Right renal pelvis (tissue), 4 donors: ENCODE data around the gene SLC6A6. TPM values are rescaled to one million over a fixed set of nuclear protein-coding genes. Genes with fewer than 3 reads are reported as not detected.
"Not testable (repeated sequence)": the region's sequence is repeated elsewhere in the genome, so short reads cannot be mapped to it uniquely, and the experiment has no call there.

Experiments
- DNase-seq, 4 donors: peaks; one replicate each; pipeline ENCODE4 v3.0.0-alpha.2; 2013; ENCODE audit warnings: low read depth in 4 of 4, low spot score in 3 of 4, missing footprints in 1 of 4
- polyA plus RNA-seq, 4 donors: library from polyadenylated mRNA; unstranded; fragments of 120-200 nt; gene quantifications; one replicate each; pipeline ENCODE4 v1.2.1, GENCODE V29; 2013; ENCODE audit not compliant: insufficient read length in 4 of 4

SLC6A6 gene
- polyA plus RNA-seq, 4 donors = 18.8 to 23.2 (median 20.2) TPM

GRCh38 chr3:14397531-14397930 is 4.9 kb upstream of the SLC6A6 start:
- DNase-seq = no peak

DNA sequence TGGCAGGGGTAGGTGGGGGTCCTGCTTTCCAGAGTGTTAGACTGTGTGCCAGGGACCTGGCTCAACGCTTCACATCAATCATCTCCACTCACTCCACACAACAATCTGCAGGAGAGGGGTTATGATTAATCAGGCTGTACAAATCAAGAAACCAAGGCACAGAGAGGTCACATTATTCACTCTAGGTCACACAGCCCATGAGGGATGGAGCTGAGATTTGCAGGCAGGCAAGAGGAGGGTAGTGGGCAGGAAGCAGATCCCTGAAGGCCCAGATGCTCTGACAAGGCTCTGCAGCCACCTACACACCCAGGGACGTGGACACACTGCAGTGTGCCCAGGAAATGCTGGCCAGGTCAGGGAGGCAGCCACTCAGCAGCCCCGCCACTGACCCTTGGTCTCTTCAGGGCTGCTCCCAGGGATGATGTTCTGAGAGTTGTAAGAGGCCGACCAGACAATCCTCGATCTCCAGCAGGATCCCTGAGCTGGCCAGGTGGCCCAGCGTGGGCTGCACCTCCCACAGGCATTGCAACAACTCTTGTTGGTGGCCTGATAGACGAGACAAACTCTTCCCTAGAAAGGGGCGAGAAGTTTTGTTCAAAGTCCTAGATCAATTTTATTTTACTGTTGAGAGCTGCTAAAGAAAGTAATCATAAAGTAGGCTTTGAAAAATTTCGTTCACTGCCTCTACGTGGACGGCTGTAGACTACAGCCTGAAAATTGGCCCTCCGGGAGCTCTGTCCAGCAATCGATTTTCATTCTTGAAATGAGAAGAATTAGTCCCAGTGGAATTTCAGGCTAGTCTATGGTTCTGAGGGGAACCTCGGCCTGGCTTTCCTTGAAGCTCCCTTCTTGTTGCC is 4.2 kb upstream of the SLC6A6 start:
- no peak for DNase-seq

DNA sequence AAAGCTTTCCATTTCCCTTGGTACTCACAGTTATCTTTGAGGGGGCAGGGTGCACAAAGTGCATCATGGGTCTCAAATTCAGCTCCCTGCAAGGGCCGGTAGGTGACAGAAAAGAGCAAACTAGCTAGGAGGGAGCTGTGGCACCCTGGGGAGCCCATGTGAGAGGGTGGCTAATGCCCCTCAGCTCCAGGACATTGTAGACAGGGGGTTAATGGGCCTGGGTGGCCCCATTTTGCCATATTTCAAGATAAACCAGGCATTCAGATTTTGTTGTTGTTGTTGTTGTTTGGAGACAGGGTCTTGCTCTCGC is 3.7 kb upstream of the SLC6A6 start:
- no peak for DNase-seq

DNA sequence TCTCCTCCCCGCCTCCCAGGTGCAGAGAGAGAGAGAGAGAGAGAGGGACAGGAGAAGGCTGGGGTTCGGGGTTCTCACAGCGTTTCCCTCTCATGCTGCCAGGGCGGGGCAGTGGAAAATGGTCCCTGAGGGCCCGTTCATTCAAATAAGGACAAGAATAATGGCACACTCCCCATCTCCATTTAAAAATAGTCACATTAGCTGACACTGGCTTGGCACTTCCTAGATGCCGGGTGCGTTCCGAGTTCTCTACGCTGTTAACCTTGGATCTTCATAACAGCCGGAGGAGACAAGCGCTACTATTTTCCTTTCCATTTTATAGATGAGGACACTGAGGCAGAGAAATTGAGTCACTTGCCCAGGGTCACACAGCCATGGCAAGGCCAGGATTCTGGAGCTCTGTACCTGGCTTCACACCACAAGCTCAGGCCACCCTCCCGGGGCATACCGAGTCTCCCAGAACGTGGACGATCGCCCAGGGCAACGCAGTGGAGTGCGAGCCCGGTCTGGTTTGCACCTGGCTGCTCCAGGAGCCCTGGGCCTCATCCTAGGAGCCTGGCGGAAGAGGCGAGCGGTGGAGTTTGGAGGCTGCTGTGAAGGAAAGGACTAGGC is 608 bp upstream of the SLC6A6 start:
- no peak for DNase-seq

GRCh38 chr3:14403619-14404155 is 1.3 kb downstream of the SLC6A6 start:
- no peak for DNase-seq

DNA sequence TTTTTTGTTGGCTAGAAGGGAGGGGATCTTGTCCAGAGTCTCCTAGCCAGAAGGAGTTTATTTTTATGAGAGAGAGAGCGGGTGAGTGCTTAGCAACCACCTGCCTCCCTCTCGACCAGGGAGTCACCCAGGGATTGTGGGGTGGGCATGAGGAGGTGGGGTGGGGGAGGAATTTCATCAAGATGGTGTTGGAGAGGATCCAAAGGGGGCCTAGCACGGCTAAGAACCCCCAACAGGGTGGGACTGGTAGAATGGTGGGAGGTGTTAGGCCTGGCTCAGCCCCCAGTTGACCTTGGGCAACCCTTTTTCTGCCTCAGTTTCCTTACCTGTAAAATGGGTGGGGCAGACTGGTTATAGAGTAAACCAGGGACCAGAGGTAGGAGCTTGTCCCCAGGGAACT is 1.8 kb downstream of the SLC6A6 start:
- DNase-seq = no peak

DNA sequence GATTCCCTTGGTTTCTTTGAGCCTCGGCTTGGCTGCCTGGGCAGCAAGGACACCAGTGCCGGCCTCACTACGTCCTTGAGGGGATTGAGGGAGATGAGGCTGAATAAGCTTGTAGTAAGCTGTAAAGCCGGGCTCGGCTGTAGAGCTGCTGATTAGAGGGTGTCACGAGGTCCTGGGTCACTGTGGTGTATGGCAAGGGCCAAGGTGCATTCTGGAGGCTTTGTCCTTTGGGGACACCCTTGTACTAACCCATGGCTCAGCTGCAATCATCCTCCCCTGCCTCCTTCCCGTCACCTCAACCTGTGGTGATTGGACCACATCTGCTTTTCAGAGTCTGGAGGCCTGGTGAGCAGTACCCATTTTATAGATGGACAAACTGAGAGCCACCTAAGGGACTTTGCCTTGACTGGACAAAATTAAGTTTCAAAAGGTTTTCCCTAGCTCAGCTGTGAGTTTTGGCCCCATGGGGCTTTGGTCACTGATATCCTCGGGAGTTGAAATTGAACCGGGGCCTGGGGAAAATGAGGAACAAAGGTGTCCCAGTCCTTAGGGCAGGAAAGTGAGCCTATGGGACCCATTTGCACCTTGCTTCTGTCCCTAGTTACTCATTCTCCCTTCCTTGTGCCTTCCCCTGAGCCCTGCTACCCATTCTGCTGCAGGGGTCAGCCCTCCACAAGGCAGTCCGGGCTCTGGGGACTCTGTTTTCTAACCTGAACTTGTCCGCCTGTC is 2.4 kb downstream of the SLC6A6 start:
- no peak for DNase-seq

DNA sequence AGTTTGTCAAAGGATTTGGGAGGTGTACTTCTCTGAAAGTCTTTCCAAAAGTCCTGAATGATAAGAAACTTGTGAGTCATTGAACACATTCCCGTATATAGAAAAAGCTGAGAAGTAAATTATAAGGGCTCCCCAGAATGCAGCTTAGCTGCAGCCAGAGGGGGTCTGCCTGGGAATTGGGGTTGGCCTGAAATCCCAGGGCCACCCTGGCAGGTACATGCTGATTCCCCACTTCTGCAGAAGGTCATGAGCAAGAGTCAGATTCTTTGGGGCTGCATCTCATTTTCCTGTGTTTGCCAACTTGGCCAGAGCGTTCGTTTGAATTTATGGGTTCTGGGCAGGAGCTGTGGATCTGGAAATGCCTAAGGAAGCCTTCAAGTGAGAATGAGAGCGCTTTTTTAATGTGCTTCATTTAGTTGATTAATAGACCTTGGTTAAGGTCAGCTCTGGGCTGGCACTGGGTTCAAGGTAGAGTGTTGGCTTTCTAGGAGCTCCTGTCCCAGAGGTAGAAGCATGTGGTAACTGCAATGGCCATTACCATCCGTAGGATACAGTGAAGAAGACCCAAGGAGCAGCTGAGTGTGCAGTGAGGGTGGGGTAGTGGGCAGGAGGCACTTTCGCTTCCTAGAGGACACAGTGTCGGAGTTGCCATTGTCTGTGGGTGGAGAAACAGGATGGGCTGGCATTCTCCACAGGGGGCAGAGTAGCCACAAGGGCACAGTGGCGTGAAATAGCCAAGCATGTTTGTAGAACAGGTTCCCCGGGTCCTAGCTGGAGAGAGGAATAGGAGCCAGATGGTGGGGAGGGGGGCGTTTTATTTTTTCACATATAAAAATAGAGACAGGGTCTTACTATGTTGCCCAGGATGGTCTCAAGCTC is 3.2 kb downstream of the SLC6A6 start:
- DNase-seq = no peak

GRCh38 chr3:14406336-14406735 is 3.9 kb downstream of the SLC6A6 start:
- DNase-seq = no peak

GRCh38 chr3:14406766-14407165 is 4.4 kb downstream of the SLC6A6 start:
- DNase-seq = no peak

DNA sequence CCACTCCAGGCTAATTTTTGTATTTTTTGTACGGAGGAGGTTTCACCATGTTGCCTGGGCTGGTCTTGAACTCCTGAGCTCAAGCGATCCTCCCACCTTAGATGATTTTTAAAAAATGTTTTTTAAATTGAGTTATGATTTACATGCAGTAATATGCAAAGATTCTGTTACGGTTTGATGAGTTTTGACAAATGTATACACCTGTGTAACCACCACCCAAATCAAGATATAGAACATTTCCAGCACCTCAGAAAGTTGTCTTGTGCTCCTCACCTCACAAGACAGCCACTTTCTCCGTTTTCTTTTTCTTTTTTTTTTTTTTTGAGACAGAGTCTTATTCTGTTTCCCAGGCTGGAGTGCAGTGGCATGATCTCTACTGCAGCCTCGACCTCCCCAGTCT is 4.8 kb downstream of the SLC6A6 start:
- DNase-seq = no peak

DNA sequence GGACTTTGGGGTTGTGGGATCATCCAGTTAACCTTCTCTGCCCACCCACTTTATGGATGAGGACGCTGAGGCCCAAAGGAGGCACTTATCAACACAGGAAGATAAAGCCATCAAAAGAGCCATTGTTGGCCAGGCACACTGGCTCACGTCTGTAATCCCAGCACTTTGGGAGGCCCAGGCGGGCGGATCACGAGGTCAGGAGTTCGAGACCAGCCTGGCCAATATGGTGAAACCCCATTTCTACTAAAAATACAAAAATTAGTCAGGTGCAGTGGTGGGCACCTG is 7.3 kb downstream of the SLC6A6 start:
- not testable (repeated sequence) for DNase-seq

GRCh38 chr3:14410106-14410502 is 7.7 kb downstream of the SLC6A6 start:
- DNase-seq = no peak

- no peak for DNase-seq
Measured at GRCh38 chr3:14410503-14411165, 8.2 kb downstream of the SLC6A6 start.

DNA sequence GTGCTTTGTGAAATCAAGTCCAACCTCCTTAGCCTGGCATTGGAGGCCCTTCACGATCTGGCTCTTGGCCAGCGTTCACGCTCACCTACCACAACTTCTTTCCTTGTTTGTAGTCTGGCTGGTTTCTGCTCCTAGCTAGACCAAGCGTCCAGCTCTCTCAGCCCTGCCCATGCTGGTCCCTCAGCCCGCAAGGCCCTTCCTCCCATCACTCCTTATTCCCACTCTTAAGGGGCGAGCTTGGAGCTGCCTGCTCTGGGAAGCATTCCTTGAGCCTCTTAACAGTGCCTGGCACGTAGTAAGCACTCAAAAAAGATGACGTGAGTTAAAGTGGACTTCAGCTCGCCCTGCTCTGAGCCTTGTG is 8.7 kb downstream of the SLC6A6 start:
- no peak for DNase-seq

DNA sequence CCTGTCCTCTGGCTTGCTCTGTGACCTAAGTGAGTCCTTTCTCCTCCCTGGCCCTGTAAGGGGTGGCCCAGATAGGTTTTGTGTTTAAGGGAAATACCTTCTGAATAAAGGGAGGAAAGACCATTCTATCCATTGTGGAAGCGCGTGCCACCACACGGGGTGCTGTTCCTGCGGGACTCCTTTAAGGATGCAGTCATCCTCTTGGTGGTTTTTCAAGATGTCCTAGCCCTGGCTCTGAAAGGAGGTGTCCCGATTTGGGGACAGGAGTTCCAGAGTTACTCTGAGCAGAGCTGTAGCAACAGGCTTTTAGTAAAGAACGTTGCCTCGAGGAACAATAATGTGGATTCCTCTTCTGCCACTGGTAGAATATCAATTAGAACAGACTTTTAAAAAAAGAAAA is 9.6 kb downstream of the SLC6A6 start:
- DNase-seq = no peak

DNA sequence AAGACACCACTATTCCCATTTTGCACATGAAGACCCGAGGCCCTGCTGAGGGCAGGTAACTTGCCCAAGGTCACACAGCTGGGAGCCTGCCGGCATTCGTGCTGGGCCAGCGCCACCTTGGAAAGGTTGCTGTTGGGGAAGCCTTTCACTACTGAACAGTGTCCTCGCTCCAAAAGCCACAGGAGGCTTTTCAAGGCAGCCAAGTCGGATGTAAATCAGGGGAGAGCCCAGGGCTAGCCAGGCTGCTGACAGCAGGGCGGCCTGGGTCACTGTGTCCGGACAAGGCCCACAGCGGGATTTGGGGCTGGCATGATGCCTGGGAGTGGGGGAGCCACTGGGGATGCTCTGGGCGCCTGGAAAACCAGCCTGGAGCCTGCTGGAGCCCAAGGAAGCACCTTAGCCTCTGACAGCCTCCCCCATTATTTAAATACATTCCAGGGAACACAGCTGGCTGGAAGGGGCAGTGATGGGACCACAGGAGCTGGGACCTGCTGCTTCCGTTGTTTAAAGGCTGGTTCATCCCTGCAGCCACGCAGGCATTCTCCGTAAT is 10.5 kb downstream of the SLC6A6 start:
- no peak for DNase-seq

- no peak for DNase-seq
Measured at GRCh38 chr3:14413381-14414071, 11.1 kb downstream of the SLC6A6 start.

- DNase-seq = no peak
Measured at GRCh38 chr3:14414846-14415464, 12.5 kb downstream of the SLC6A6 start.
